Measurements from ENCODE around the gene SERPINI1. TPM values are rescaled to one million over a fixed set of nuclear protein-coding genes. Genes with fewer than 3 reads are reported as not detected.

SERPINI1 gene
- total RNA-seq, 1 experiment from 2014 or later = 6.0 TPM

GRCh38 chr3:167835359-167835758, 99.8 kb downstream of the SERPINI1 start:
- no peaks in the 10 kb centered on the region for H3K9me3 Mint-ChIP-seq
- WGBS (ENCODE audit: extremely low coverage, insufficient read length, low lambda C conversion rate) = no CpG with 5 or more reads among the region's 5 CpGs
- no peaks in the 10 kb centered on the region for H4K20me1 ChIP-seq (ENCODE audit: control insufficient read depth, insufficient read depth, insufficient read length)
- H2BK15ac ChIP-seq (ENCODE audit: low read depth, low read length) = no peak overlapping the region
- no peak for DNase-seq
- no peak overlapping the region for H2BK5ac ChIP-seq (ENCODE audit: insufficient read length, low read length)
- no peaks in the 10 kb centered on the region for H3K36me3 Mint-ChIP-seq (ENCODE audit: insufficient read depth in 1 of 3, low read depth in 3 of 3)
- no peak overlapping the region for H2AFZ ChIP-seq (ENCODE audit: low read length)
- H2BK20ac ChIP-seq (ENCODE audit: low read depth, low read length, poor library complexity, severe bottlenecking) = no peak overlapping the region
- no peak overlapping the region for H3K14ac ChIP-seq (ENCODE audit: insufficient read depth, low read length)
- no peak overlapping the region for H4K8ac ChIP-seq (replicated peaks; ENCODE audit: insufficient read length, low read depth, low read length)
- H3K27ac Mint-ChIP-seq = no peak overlapping the region
- H3K9ac ChIP-seq (ENCODE audit: extremely low read depth, insufficient read length, low read length) = no peak overlapping the region
- H3K4me1 Mint-ChIP-seq = no peaks in the 10 kb centered on the region
- no peaks in the 10 kb centered on the region for H3K9me3 ChIP-seq (ENCODE audit: control insufficient read depth, low read depth, low read length)
- H3K4me3 Mint-ChIP-seq = no peak overlapping the region
- H4K5ac ChIP-seq (ENCODE audit: insufficient read length, low read depth, low read length) = no peak overlapping the region
- no peak for TF ChIP-seq CTCF (conservative IDR thresholded peaks at IDR 0.05)
- H2AK5ac ChIP-seq (ENCODE audit: insufficient read length, low read length) = no peak overlapping the region
- no peak overlapping the region for H3K27ac ChIP-seq (ENCODE audit: insufficient read length, low read depth, low read length)
- H3K4ac ChIP-seq (ENCODE audit: low read depth, low read length) = no peak overlapping the region
- no peak overlapping the region for H3K56ac ChIP-seq (ENCODE audit: insufficient read length, low read depth, low read length)
- no peak overlapping the region for H3K18ac ChIP-seq (ENCODE audit: insufficient read length, low read depth, low read length)
- H3K4me1 ChIP-seq (ENCODE audit: insufficient read depth, low read length) = no peaks in the 10 kb centered on the region
- H3K23me2 ChIP-seq (ENCODE audit: insufficient read length, low read depth, low read length, poor library complexity, severe bottlenecking) = no peaks in the 10 kb centered on the region
- no peaks in the 10 kb centered on the region for H3K79me2 ChIP-seq (ENCODE audit: insufficient read depth, low read length)
- no peak overlapping the region for H3T11ph ChIP-seq (ENCODE audit: low read length)
- H3K27me3 ChIP-seq (ENCODE audit: insufficient read depth, low read length) = no peaks in the 10 kb centered on the region
- H2BK12ac ChIP-seq (ENCODE audit: insufficient read length, low read depth, low read length) = no peak overlapping the region
- H3K23ac ChIP-seq (ENCODE audit: insufficient read length, low read depth, low read length) = no peak overlapping the region
- no peak overlapping the region for H2BK120ac ChIP-seq (ENCODE audit: low read depth, low read length, poor library complexity, severe bottlenecking)
- no peaks in the 10 kb centered on the region for H3K79me1 ChIP-seq (ENCODE audit: insufficient read depth, low read depth, low read length, poor library complexity, severe bottlenecking)
- H3K4me2 ChIP-seq (ENCODE audit: insufficient read depth, insufficient read length, low read length) = no peak overlapping the region
- H3K27me3 Mint-ChIP-seq (ENCODE audit: low read depth) = no peaks in the 10 kb centered on the region
- H4K91ac ChIP-seq (ENCODE audit: insufficient read length, low read depth, low read length) = no peak overlapping the region

Data from H9 (cell line).